Breast epithelium (tissue), 3 donors: ENCODE measurements around the gene ZNF737.

Source experiments
- CTCF ChIP-seq, 3 donors: fragments of 450-650 bp; IDR thresholded peaks; one replicate each; pipeline ENCODE4 v1.5.1; 2016 to 2017; ENCODE audit warnings: antibody characterized with exemption in 3 of 3, mild to moderate bottlenecking in 3 of 3, moderate library complexity in 3 of 3
- POLR2A ChIP-seq: fragments of 450-650 bp; IDR thresholded peaks from one replicate; pipeline ENCODE4 v1.6.1; 2016; ENCODE audit warnings: antibody characterized with exemption, mild to moderate bottlenecking, moderate library complexity

- TF ChIP-seq POLR2A (no peak), CTCF (IDR thresholded peaks at IDR 0.05) (peak in 1 of 3 donors; percentile 14)
Measured at GRCh38 chr19:20558011-20558410, 7.6 kb downstream of the ZNF737 start.
